COLO668 (cell line): ENCODE data around the gene TSHZ2.
A peak's percentile ranks its signal among the peaks of the same experiment; 100 is the strongest.

ENCODE experiments used
- DNase-seq: peaks from one replicate; lab custom pipeline; 2025; ENCODE audit not compliant: unreplicated experiment; lab: John Stamatoyannopoulos, UW

TSHZ2 gene

DNA sequence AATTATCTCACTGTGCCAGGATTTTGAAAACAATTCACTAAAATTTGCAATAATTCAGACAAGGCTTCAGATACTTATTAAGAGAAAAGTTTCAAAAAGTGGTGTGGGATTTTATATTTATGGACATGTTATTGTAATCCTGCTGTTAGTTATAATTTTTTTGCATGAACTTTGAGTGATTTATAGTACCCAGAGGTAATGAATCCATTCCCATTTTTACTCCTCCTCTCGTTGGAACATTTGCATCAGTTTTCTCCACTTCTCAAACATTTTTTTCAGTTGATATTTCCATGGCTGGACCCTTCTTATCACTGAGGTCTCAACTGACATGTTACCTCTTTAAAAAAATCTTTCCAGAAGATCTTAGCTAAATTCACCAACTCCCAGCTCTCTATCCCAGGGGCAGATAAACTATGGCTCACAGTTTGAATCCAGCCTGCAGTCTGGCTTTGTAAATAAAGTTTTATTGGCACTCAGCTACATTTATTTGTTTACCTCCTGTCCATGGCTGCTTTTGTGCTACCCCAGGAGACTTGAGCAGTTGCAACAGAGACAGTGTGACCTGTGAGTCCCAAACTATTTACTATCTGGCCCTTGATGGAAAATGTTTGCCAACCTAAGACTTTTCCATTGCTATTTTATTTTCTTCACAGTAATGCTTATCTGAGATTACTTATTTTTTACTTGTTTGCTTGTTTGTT lies 83.4 kb downstream of the TSHZ2 start:
- DNase-seq, result no peak

DNA sequence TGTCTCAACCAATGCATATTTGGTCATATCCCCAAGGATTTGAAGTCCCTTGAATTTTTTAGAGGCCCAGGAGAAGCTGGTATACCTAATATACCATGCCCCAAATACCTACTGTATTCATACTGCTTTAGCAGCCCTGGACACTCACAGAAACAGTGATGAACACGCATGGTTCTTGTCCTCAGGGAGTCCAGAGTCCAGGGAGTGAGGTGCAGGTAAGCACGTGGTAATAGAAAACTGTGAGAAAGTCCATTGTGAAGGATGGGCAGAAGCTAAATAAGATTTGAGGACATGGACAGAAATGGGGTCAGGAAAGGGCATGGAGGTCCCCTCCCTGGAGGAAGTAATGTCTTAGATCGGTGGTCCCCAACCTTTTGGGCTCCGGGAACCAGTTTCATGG lies 85.4 kb downstream of the TSHZ2 start:
- no peak for DNase-seq

DNA sequence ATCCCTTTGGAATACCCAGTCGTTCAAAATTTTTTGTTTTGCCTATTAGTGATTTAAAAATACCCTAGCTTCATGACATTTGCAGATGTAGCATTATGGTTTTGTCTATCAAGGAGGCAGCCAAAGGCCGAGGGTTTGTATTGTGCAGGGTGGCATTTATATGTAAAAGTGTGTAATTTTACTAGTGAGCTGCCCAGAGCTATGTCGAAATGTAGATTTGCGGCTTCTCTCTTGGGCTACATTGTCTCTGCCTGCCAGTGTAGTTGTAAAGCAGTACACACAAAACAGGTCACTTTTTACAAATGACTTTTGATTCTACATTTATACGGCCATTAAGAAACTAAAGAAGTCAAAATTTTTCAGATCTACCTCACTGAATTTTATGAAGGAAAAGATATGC lies 87.7 kb downstream of the TSHZ2 start:
- no peak for DNase-seq

DNA sequence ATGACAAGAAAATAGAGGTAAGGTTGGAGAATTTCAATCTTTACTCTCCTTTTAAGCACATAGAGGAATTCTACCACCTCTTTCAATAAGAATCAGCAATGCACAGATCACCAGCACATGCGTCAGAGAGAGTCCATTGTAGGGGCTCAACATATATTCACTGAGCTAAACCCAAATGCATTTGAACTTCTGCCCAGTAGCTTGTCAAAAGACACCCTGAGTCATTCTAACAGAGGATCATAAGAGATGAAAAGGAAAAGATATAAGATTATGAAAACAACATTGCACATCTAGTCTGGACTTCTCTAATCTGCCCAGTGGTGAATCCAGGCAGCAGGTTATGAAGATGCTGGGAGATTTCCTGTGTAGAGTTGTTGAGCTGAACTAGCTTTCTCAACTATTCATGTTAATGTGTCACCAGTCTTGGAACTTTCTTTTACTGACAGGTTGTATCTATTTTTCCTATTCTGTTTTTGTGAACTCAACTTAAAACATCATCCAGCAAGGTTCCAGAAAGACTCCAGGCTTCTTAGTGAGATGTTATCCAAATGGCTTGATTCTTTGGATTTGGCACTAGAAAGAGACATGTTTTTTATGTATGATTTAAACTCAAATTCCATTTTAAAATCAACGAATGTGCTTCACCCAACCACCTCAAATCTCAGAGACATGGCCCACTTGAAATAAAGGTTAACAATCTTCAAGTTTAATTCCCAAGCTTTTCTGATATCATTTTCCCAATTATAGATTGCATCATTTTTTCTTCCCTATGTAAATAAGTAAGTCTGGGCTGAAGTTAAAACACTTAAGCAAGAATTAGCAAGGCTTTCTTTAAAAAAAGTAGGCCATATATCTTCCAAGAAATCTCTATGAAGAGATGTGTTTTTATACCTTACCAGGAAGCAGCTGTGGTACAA lies 89.3 kb downstream of the TSHZ2 start:
- DNase-seq, result no peak

DNA sequence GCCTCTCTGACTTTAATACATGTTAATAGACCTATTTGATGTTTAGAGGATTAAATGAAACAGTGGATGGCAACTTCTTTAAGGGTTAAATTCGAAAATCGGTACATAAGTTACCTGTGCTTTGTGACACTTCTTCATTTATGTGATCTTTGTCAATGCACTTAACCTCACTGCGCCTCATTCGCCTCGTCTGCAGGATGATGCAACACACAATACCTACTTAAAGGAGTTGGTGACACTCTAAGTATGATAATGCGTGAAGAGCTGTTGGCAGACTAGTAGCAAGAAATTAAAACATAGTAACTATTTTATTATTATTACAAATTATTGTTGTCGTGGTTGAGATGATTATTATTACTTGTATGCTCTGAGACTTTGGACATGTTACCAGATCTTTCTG lies 92.8 kb downstream of the TSHZ2 start:
- no peak for DNase-seq

DNA sequence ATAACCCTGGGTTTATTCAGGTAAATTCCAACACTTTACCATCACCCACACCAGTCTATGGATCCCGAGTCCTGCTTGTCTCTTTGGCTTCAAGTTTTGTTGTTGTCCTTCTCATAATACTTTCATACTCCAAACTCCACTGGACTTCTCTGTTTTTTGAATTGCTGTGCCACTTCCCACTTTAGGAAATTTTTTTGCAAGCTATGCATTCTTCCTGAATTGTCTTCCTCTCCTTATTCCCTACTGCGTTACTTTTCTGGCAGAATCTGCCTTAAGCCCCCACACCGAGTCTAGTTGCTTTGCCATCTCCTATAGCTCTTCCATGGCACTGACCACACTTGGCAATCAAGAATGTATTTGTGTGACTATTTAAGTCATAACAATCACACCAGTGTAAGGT lies 96.1 kb downstream of the TSHZ2 start:
- no peak for DNase-seq

DNA sequence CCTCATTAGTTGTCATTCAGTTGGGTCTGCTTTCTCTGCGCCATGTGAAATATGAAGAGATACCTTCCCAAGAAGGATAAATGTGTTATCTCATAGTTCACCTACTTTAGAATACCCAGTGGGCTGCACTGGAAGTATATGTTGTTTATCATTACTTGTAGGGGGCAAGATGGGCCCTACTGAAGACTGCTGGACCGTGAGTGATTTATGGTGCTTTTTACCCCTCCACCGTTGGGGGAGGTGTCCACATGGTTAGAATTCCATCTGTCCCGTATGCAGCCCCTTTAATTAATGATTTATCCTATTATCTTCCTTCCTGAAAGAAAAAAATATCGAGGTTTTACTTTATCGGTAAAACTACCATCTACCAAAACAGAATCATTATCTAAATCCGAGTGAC lies 97.0 kb downstream of the TSHZ2 start:
- DNase-seq, result no peak

DNA sequence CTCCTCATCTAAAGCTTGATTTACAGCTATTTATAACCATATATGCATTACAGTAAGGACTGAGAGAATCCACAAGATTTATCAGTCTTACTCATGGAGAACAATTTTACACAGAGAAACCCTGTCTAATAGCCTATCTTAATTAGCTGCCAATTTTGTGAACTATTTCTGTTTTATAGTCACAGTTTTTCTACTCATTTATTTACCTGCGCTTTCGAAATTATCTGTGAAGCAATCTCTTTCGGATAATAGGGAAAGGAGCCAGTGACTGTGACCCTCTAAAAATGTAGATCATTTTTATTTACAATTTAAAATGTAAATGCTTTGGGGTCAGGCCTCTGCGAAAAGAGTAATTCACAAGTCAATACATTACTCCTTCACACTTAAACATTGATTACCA lies 98.1 kb downstream of the TSHZ2 start:
- no peak for DNase-seq

DNA sequence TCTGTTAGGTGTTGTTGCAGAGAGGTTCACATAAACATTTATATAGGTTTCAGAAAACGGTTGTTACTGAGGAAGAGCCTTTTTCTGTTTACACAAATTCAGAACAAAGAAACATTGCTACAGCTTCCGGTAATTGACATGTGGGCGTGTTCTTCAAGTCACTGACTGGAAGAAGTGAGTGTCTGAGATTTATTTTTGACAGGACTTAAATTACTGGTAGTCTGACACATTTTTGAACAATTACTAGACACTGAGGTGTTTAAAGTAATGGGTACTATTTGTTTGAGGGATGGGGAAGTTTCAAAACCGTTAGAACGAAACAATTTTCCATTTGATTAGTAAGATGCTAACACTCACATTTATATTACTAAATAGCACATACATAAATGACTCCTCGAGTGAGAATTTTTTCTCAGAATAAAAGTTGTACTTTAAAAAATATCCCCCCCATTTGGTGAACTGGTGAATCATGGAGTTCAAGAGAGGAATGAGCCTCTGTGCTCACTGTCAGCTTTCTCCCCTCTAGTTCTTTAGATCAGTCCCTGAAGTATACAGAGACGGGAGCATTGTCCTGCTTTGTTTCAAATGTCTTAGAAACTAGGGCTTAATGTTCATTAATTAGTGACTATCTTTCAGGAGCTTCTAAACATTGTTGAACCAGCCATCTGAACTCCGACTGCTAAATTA lies 98.7 kb downstream of the TSHZ2 start:
- no peak for DNase-seq

DNA sequence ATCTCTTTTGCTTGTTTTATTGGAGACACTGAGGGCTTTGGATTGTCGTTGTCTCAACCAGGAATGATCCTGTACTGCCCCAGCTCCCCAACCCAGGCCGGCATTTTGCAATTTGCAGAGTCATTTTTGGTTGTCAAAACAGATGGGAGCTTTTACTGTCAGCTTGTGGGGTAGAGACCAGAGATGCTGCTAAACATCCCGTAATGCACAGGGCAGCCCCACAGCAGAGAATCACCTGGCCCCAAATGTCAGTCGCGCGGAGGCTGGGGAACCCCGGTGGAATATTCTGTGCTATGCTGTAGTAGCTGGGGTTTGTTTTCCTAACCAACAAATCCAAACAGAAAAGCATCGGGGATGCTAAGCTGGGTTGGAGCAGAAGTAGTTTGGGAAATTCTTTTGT lies 99.7 kb downstream of the TSHZ2 start:
- DNase-seq, result no peak

DNA sequence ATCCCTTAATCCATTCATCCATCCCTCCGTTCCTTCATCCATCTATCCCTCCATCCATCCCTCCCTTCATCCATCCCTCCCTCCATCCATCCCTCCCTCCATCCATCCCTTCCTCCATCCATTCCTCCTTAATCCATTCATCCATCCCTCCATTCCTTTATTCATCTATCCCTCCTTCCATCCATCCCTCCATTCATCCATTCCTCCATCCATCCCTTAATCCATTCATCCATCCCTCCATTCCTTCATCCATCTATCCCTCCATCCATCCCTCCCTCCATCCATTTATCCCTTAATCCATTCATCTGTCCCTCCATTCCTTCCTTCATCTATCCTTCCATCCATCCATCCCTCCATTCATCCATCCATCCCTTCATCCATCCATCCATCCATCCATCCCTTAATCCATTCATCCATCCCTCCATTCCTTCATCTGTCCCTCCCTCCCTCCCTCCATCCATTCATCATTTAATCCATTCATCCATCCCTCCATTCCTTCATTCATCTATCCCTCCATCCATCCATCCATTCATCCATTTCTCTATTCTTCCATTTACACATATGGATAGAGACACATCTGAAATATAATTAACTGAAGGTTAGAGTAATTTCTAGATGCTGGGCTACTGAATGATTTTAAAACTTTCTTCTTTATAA lies 100.9 kb downstream of the TSHZ2 start:
- DNase-seq, result no peak

DNA sequence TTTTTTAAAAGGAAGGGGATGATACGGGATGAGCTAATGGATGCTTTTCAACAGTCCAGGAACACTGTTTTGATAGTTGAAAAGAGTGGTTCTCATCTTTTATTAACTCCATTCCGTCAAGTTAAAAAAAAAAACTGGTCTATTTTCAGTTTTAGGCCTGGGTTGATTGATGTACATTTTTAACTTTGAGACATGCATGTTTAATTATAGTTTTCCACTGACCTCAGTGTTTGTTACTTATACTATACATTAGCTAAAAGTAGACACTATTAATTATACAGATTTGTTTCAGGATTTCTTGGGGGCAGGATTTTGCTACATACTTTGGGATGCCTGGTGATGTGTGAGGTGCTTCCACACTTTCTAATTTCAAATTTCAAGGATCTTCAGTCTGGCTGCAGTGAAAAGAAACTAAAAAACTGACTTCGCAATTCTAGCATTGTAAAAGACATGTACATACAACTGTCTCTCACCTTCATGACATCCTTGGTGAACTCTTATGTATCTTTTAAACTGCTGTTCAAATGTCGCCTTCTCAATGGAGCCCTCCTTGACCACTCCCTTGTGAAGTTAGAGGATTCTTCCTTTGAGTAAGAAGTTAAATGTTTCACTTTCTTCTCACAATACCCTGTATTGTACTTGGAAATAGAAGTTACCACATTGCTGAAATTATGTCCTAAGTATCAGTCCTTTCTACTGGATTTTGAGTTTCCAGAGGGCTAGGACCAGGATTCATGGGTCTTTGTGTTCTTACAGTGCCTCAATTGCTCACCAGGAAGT lies 101.7 kb downstream of the TSHZ2 start:
- DNase-seq, result no peak

DNA sequence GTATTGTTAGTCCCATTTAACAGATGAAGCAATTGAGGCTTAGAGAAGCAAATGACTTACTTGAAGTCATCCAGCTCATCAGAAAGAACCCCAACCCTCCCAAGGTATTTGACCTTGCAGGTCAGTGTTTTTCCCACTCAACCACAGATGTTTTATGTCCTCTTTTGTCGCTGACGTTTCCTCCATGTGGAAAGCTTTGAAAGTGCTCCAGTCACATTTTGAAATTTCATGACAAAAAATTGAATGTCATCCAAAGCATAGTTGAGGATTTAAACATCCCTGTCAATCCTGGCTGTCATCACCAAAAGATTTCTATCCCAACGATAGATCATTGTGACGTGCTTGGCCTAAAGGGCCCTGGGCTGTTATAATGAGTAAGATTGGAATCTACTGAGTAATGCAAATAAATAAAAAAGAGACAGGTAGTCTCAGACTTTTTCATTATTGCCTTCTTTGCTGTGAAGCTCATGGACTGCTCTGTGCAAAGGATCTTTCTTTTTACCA lies 102.7 kb downstream of the TSHZ2 start:
- DNase-seq, result no peak

DNA sequence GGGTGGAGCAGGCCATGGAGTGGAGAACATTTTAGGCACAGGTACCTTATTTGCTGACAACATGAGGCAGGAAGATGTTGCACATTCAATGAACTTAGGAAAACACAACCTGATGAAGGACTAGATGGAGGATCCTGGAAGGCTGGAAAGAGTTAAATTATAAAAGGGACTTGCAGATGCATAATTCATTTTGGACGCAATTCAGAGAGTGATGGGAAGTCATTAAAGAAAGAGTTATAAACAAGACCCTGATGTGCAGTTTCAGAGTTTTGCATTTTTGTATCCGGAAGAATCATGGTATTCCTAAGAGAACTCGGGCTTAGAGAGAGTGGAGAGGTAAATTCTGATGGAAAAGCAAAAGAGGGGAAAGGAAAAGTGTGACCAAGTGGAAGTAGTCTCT lies 104.5 kb downstream of the TSHZ2 start:
- DNase-seq, result no peak

DNA sequence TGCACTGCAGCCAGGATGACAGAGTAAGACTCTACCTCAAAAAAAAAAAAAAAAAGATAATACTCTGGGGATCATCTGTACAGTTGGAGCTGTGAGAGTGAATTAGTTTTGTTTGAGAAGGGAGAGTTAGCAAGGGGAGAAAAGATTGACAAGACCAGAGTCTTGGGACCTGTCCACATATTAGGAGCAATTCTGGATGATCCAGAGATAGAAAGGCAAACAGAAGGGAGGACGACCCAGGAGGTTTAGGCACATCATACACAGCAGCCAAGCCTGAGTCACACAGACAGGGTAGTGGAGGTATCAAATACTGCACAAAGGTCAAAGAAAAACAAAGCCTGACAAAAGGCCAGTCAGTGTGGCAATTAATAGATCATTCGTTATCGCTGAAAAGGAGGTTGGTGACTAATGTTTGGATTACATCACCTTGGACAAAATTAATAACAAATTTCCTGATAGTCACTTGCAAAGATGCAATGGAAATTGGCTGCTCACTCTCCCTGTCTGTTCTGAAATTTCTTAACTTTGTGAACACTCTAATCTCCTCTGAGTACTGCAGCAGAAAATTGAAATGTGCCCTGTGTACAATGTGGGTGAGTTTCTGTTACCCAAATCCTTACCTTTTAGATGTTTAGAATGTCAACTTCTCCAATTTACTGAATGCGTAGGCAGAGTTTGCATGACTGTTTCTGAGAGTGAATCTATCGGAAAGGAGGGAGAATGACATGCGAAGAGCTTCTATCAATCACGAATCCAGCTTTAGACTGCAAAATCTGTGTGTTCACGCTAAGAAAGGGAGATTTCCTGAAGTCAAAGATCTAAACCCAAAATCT lies 105.4 kb downstream of the TSHZ2 start:
- peak; percentile 5 for DNase-seq

DNA sequence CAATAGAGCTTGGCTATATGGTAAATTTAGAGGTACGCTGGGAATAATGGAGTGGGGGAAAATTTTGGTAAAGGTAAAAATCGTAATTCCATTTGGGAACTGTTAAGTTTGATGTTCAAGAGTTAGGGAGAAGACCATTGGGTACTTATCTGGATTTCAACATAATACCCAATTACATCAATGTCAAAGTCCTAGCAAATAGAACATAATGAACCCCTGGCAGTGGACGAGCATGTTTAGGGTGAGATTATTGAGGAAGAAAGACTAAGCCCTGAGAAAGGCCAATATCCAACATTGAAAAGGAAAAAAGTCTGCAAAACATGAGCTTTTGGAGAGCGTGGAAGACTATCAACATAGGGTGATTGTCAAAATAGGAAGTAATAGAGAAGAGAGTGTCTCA lies 106.6 kb downstream of the TSHZ2 start:
- DNase-seq, result no peak

DNA sequence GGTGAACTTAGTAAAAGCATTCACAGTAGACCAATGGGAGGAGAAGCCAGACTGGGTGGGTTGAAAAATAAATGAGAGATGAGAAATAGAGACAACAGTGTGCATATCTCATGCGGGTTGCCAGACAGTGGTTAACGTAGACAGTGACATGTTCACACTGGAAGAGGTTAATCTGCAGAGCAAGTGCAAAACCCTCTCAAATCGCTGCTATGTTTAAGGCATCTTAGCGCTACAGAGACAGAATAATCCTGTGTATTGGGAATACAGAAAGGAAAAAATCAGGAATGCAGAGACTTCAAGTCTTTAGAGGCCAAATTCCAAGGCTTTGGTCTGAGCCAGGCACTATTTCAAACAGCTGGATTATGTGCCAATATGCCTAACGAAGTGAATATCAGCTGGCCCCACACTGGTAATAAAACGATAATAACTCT lies 107.1 kb downstream of the TSHZ2 start:
- DNase-seq, result no peak

DNA sequence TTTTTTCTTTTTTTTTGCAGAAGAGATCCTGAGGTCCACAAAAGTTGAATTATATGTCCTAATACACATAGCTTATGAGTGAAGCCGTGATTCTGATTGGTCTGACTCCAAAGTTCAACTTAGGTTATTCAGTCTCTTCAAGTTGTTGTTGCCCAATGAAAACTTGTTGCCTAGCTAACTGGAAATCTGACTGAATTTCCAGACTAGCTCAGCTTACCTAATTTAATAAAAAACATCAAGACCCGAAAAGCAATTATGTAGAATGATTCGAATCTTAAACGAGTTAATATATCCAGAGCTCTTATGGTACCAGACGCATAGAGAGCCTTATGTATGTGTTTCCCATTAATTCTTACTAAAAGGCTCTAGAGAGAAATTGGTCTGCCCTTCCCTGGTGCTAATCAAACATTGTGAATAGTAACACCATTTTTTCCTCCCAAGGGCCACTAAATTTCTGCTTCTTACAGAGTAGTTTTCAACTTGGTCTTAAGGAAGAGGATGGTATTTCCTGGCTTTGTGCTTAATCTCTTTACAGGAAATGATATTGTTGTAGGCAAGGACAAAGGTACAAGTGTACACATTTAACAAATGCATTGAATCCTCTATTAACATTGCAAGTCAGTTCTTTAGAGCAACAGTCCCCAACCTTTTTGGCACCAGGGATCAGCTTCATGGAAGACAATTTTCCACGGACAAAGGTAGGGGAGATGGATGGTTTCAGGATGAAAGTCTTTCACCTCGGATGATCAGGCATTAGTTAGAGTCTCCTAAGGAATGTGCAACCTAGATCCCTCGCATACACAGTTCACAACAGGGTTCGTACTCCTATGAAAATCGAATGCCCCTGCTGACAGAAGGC lies 107.9 kb downstream of the TSHZ2 start:
- DNase-seq, result no peak

DNA sequence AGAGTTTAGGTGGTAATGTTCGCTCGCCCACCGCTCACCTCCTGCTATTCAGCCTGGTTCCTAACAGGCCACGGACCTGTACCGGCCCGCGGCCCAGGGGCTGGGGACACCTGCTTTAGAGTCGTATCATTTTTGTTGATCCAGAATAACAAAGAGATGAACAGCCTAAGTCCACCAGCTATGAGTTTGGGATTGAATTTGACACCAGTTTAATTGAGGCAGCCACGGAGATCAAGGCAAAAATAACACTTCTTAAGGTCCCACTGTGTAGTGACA lies 108.5 kb downstream of the TSHZ2 start:
- no peak for DNase-seq
